ENCODE results near the gene CD2. TPM values are rescaled to one million over a fixed set of nuclear protein-coding genes. Genes with fewer than 3 reads are reported as not detected.

Gene CD2
- total and polyA plus RNA-seq, 2 of the 8 experiments (the other 6 are each of a cell fraction or from before 2014, with no cell fraction given) = not detected

- Histone ChIP-seq H3K4ac (replicated peaks; ENCODE audit: insufficient read length, low read depth, low read length) (no peak overlapping the region), H3K9ac (replicated peaks in 1 of 4; ENCODE audit: extremely low read depth in 1 of 4, low read depth in 3 of 4, low read length in 3 of 4) (no peak overlapping the region), H3K79me1 (ENCODE audit: low read depth, low read length) (no peaks in the 10 kb centered on the region), H3K36me3 (ENCODE audit: control insufficient read depth in 2 of 4, insufficient read depth in 4 of 4, low read length in 3 of 4) (no peaks in the 10 kb centered on the region), H3K4me3 (ENCODE audit: extremely low read depth in 1 of 4, insufficient read depth in 2 of 4, low read depth in 3 of 4, low read length in 4 of 4) (no peak overlapping the region), H3K27me3 (replicated peaks in 1 of 4; ENCODE audit: control insufficient read depth in 3 of 4, extremely low read depth in 1 of 4, insufficient read depth in 3 of 4, low read length in 3 of 4) (no peaks in the 10 kb centered on the region), H3K4me1 (replicated peaks in 1 of 4; ENCODE audit: control insufficient read depth in 3 of 4, insufficient read depth in 4 of 4, low read length in 3 of 4) (no peaks in the 10 kb centered on the region), H2BK120ac (replicated peaks; ENCODE audit: low read depth, low read length) (no peak overlapping the region), H4K8ac (ENCODE audit: extremely low read depth, insufficient read depth, low read length) (no peak overlapping the region), H3K23me2 (ENCODE audit: low read depth, low read length) (no peaks in the 10 kb centered on the region), H3K27ac (ENCODE audit: low read depth, low read length) (no peak overlapping the region), H2BK5ac (ENCODE audit: low read depth, low read length) (no peak overlapping the region), H2AK5ac (ENCODE audit: low read depth, low read length) (no peak overlapping the region), H3K18ac (ENCODE audit: extremely low read depth, low read length) (no peak overlapping the region), H4K20me1 (replicated peaks in 1 of 2; ENCODE audit: control insufficient read depth in 1 of 2, insufficient read depth in 2 of 2, low read length in 2 of 2) (no peaks in the 10 kb centered on the region), H3K56ac (replicated peaks; ENCODE audit: insufficient read length, low read depth, low read length) (no peak overlapping the region), H2BK20ac (ENCODE audit: low read length) (no peak overlapping the region), H2BK12ac (ENCODE audit: low read depth, low read length) (no peak overlapping the region), H3K4me2 (ENCODE audit: insufficient read depth in 1 of 2, low read depth in 2 of 2, low read length in 2 of 2) (no peak overlapping the region), H3K14ac (ENCODE audit: insufficient read length) (no peak overlapping the region), H3K79me2 (ENCODE audit: control insufficient read depth in 1 of 2, insufficient read depth in 2 of 2, low read length in 2 of 2) (no peaks in the 10 kb centered on the region), H2AFZ (ENCODE audit: low read length) (no peak overlapping the region), H3K9me3 (ENCODE audit: insufficient read depth in 2 of 2, low read depth in 1 of 2, low read length in 1 of 2) (no peaks in the 10 kb centered on the region), H2BK15ac (ENCODE audit: low read length) (no peak overlapping the region), H3K23ac (ENCODE audit: insufficient read length) (no peak overlapping the region), H4K5ac (ENCODE audit: insufficient read length, low read depth, low read length) (no peak overlapping the region), H4K91ac (replicated peaks; ENCODE audit: insufficient read length, low read length) (no peak overlapping the region)
- ChIA-PET POLR2A (ENCODE audit: partially characterized antibody) (no interaction called here), CTCF (ENCODE audit: partially characterized antibody) (interaction anchor here (0.6 to 2.3 kb wide), 5 partner anchors 8 to 202 kb away, joined by 3 to 20 read pairs (median 4); no protein-coding TSS in a partner anchor)
- no peak for DNase-seq (ENCODE audit: low read depth in 1 of 2, low spot score in 2 of 2)
- WGBS, 2 experiments (ENCODE audit: extremely low coverage in 1 of 2, insufficient coverage in 1 of 2, insufficient read length in 1 of 2, insufficient replicate concordance in 2 of 2, low coverage in 1 of 2, low lambda C conversion rate in 2 of 2, missing lambda C conversion rate in 1 of 2) = 84% methylated on average over 6 of the region's 6 CpGs; no CpG with 5 or more reads in 1 of the 2 experiments
- no peak for FAIRE-seq
- TF ChIP-seq TAF1 (IDR thresholded peaks at IDR 0.05; ENCODE audit: low read depth, low read length) = no peak
- TF ChIP-seq SIN3A (conservative IDR thresholded peaks at IDR 0.05 in 1 of 2, IDR thresholded peaks at IDR 0.05 in 1 of 2; ENCODE audit: low read depth in 1 of 2, low read length in 2 of 2) = no peak
- TF ChIP-seq, protein P1, sequence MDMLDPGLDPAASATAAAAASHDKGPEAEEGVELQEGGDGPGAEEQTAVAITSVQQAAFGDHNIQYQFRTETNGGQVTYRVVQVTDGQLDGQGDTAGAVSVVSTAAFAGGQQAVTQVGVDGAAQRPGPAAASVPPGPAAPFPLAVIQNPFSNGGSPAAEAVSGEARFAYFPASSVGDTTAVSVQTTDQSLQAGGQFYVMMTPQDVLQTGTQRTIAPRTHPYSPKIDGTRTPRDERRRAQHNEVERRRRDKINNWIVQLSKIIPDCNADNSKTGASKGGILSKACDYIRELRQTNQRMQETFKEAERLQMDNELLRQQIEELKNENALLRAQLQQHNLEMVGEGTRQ (IDR thresholded peaks at IDR 0.05; ENCODE audit: low read length) = no peak
- TF ChIP-seq SAP30 (IDR thresholded peaks at IDR 0.05; ENCODE audit: insufficient read depth, insufficient replicate concordance, low read length) = no peak
- TF ChIP-seq, protein P2, sequence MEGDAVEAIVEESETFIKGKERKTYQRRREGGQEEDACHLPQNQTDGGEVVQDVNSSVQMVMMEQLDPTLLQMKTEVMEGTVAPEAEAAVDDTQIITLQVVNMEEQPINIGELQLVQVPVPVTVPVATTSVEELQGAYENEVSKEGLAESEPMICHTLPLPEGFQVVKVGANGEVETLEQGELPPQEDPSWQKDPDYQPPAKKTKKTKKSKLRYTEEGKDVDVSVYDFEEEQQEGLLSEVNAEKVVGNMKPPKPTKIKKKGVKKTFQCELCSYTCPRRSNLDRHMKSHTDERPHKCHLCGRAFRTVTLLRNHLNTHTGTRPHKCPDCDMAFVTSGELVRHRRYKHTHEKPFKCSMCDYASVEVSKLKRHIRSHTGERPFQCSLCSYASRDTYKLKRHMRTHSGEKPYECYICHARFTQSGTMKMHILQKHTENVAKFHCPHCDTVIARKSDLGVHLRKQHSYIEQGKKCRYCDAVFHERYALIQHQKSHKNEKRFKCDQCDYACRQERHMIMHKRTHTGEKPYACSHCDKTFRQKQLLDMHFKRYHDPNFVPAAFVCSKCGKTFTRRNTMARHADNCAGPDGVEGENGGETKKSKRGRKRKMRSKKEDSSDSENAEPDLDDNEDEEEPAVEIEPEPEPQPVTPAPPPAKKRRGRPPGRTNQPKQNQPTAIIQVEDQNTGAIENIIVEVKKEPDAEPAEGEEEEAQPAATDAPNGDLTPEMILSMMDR (IDR thresholded peaks at IDR 0.05; ENCODE audit: control extremely low read depth in 1 of 3, insufficient read depth in 1 of 3, low read depth in 1 of 3, low read length in 3 of 3) = no peak
- no peak for TF ChIP-seq GABPA (IDR thresholded peaks at IDR 0.05; ENCODE audit: borderline replicate concordance, insufficient read depth, low read length)
- no peak for TF ChIP-seq CBX5 (IDR thresholded peaks at IDR 0.05; ENCODE audit: low read depth, low read length)
- TF ChIP-seq EGR1 (IDR thresholded peaks at IDR 0.05; ENCODE audit: borderline replicate concordance, low read depth, low read length) = no peak
- no peak for TF ChIP-seq POU5F1 (IDR thresholded peaks at IDR 0.05; ENCODE audit: low read depth, low read length)
- TF ChIP-seq EP300 (IDR thresholded peaks at IDR 0.05; ENCODE audit: borderline replicate concordance in 1 of 2, low read depth in 2 of 2, low read length in 2 of 2) = no peak
These were observed 21.5 kb upstream of the CD2 start for GRCh38 chr1:116732726-116733125.

All from H1 (cell line).